Stomach (tissue), 9 donors: ENCODE measurements around the gene MCF2L2. TPM values are rescaled to one million over a fixed set of nuclear protein-coding genes. Genes with fewer than 3 reads are reported as not detected.

Experiments used
- DNase-seq, 2 donors: peaks; one replicate each; pipeline versions ENCODE4 v3.0.0 to v3.0.0-alpha.2; 2013 to 2019
- H3K27ac ChIP-seq, 5 donors: fragments of 200-600 bp in 4 of 5; sonication (generic) in 4 of 5; one replicate each; pipeline ENCODE4 v1.5.1; 2013 to 2019; ENCODE audit warnings: mild to moderate bottlenecking in 1 of 5, moderate library complexity in 1 of 5
- H3K27me3 ChIP-seq, 3 donors: fragments of 200-600 bp; sonication (generic); one replicate each; pipeline ENCODE4 v1.5.1; 2017 to 2019; ENCODE audit warnings: mixed run types in 1 of 3
- H3K36me3 ChIP-seq, 4 donors: fragments of 200-600 bp; sonication (generic); 1 replicate in 3 of 4; 2 replicates in 1 of 4; pipeline ENCODE4 v1.5.1; 2016 to 2019
- H3K4me1 ChIP-seq, 4 donors: fragments of 200-600 bp; sonication (generic); one replicate each; pipeline ENCODE4 v1.5.1; 2016 to 2019
- H3K4me3 ChIP-seq, 4 donors: fragments of 200-600 bp; sonication (generic) in 3 of 4; one replicate each; pipeline ENCODE4 v1.5.1; 2016 to 2019; ENCODE audit warnings: mild to moderate bottlenecking in 1 of 4
- H3K9me3 ChIP-seq, 4 donors: fragments of 200-600 bp; sonication (generic); one replicate each; pipeline ENCODE4 v1.5.1; 2016 to 2019
- EP300 ChIP-seq: sonication (generic); formaldehyde crosslinking; IDR thresholded peaks from one replicate; pipeline ENCODE4 v1.6.1; 2017; ENCODE audit warnings: antibody characterized with exemption
- POLR2A ChIP-seq, 4 donors: fragments of 450-650 bp; IDR thresholded peaks; one replicate each; pipeline ENCODE4 v1.6.1; 2016; ENCODE audit warnings: antibody characterized with exemption in 4 of 4, control low read depth in 2 of 4, mild to moderate bottlenecking in 1 of 4, moderate library complexity in 1 of 4
- POLR2AphosphoS5 ChIP-seq, 3 donors: sonication (generic); formaldehyde crosslinking; IDR thresholded peaks; one replicate each; pipeline ENCODE4 v1.6.1; 2016; ENCODE audit warnings: antibody characterized with exemption in 3 of 3
- WGBS, 5 donors: extraction: QIAGEN DNeasy Blood & Tissue Kit in 3 of 5; methylation state at CpG; one replicate each; pipeline versions ENCODE4 v1.1.5 to v1.1.7; 2013 to 2018; 5-methylcytosine and 5-hydroxymethylcytosine counted together
- intact Hi-C: fragments of 100-400 bp; cut with DNase I; formaldehyde crosslinking; loops from one replicate; pipeline ENCODE4 v1.15.1; 2023; ENCODE audit warnings: low total_unique reads
- polyA plus RNA-seq, 3 donors: library from polyadenylated mRNA; stranded (reverse); fragments of 200-250 nt; gene quantifications; one replicate each; pipeline ENCODE4 v1.2.3, GENCODE V29; 2013
- total RNA-seq, 5 donors: library from RNA; depleted of rRNA; stranded (reverse); fragments of >200 nt; gene quantifications; one replicate each; pipeline versions ENCODE4 v1.1.0 to v1.2.3, GENCODE V29; 2014 to 2016
- TF ChIP-seq, protein P1 (sequence below), 7 experiments: fragments of 450-650 bp in 4 of 7; fragments of 200-600 bp in 3 of 7; sonication (generic) in 3 of 7; IDR thresholded peaks; one replicate each; pipeline ENCODE4 v1.5.1; 2016 to 2019; ENCODE audit warnings: antibody characterized with exemption in 7 of 7, control low read depth in 2 of 7, mild to moderate bottlenecking in 1 of 7
- donor health status: healthy with polysubstance abuse.
- donor health status: Bipolar disorder and iron deficiency.
- donor health status: healthy.

MCF2L2 gene
- total and polyA plus RNA-seq, 8 donors: 0.05 to 2.0 (median 0.22) TPM; not detected in 2

DNA sequence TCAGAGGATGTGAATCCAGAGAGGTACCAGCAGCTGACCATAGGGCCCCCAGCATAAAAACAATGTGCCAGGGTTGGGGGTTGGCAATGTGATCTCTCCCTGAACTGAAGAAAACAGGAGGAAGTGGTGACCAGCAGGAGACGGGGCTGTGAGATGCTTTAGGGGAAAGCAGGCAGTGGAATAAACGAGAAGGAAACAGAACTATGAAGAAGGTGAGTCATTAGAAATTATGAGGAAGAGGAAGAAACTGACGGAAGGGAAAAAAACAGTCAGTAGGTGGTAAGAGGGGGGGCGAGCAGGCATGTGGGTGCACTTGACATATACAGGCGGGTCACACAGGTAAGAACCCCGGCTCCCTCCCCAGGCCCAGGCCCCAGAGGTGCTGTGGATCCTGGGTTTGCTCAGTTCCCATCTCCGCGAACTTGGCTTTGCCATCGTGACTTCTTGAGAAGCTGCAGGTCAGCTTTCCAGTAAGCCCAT is 217.5 kb downstream of the MCF2L2 start:
- peak in 1 of 2 donors; percentile 27 for DNase-seq
- peak overlapping the region; percentile 52 to 81 (median 64) for H3K27ac ChIP-seq
- H3K4me3 ChIP-seq: no peak overlapping the region
- no peaks in the 10 kb centered on the region for H3K36me3 ChIP-seq
- H3K27me3 ChIP-seq: no peaks in the 10 kb centered on the region
- intact Hi-C loops: no loop called here
- TF ChIP-seq, protein P1, sequence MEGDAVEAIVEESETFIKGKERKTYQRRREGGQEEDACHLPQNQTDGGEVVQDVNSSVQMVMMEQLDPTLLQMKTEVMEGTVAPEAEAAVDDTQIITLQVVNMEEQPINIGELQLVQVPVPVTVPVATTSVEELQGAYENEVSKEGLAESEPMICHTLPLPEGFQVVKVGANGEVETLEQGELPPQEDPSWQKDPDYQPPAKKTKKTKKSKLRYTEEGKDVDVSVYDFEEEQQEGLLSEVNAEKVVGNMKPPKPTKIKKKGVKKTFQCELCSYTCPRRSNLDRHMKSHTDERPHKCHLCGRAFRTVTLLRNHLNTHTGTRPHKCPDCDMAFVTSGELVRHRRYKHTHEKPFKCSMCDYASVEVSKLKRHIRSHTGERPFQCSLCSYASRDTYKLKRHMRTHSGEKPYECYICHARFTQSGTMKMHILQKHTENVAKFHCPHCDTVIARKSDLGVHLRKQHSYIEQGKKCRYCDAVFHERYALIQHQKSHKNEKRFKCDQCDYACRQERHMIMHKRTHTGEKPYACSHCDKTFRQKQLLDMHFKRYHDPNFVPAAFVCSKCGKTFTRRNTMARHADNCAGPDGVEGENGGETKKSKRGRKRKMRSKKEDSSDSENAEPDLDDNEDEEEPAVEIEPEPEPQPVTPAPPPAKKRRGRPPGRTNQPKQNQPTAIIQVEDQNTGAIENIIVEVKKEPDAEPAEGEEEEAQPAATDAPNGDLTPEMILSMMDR (IDR thresholded peaks at IDR 0.05): no peak
- no peak for TF ChIP-seq POLR2A (IDR thresholded peaks at IDR 0.05)
- TF ChIP-seq POLR2AphosphoS5 (IDR thresholded peaks at IDR 0.05): peak in 1 of 3 donors; percentile 10
- no peak for TF ChIP-seq EP300
- H3K9me3 ChIP-seq: no peaks in the 10 kb centered on the region
- WGBS, 5 donors: 54 to 72% (median 66%) methylated on average over 9 of the region's 9 CpGs
- H3K4me1 ChIP-seq: peaks cover 0 to 11% (median 0%) of the 10 kb centered on the region in 4 donors

DNA sequence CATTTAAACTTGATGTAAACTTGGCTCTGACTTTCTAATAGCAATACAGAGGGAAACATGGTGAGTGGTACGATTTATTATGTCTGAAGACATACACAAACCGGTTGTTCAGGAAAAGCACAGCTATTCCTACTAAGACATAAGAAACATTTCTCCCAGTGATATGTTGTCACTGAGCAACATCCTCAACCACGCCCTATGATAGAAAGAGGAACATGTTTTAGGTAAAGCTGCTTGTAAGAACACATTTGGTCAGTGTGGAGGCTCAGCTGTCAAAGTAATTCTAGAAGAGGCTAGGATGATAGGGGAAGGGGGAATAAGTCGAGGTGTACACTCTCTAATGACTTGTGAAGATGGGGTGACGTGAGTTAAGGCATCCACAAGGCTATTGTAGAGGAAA is 218.1 kb downstream of the MCF2L2 start:
- H3K36me3 ChIP-seq: no peaks in the 10 kb centered on the region
- H3K27ac ChIP-seq: peak overlapping the region; percentile 52 to 81 (median 64)
- H3K4me1 ChIP-seq: peaks cover 0 to 11% (median 0%) of the 10 kb centered on the region in 4 donors
- WGBS, 5 donors: 70 to 78% (median 72%) methylated on average over 5 of the region's 5 CpGs
- no peaks in the 10 kb centered on the region for H3K9me3 ChIP-seq
- DNase-seq: no peak
- intact Hi-C loops: no loop called here
- TF ChIP-seq POLR2AphosphoS5 (IDR thresholded peaks at IDR 0.05) (no peak), POLR2A (IDR thresholded peaks at IDR 0.05) (no peak), EP300 (no peak)
- TF ChIP-seq, protein P1 (IDR thresholded peaks at IDR 0.05): no peak
- H3K27me3 ChIP-seq: no peaks in the 10 kb centered on the region
- H3K4me3 ChIP-seq: no peak overlapping the region

- TF ChIP-seq EP300: no peak
- TF ChIP-seq POLR2A (IDR thresholded peaks at IDR 0.05): no peak
- TF ChIP-seq, protein P1 (IDR thresholded peaks at IDR 0.05): no peak
- TF ChIP-seq POLR2AphosphoS5 (IDR thresholded peaks at IDR 0.05): no peak
- 77 to 93% (median 91%) methylated on average over 2 of the region's 2 CpGs for WGBS, 5 donors
- intact Hi-C loops: no loop called here
- no peak for DNase-seq
- H3K9me3 ChIP-seq: peaks cover 0 to 6% (median 2%) of the 10 kb centered on the region in 4 donors
- no peak overlapping the region for H3K27ac ChIP-seq
- no peaks in the 10 kb centered on the region for H3K36me3 ChIP-seq
- H3K27me3 ChIP-seq: no peaks in the 10 kb centered on the region
- H3K4me3 ChIP-seq: no peak overlapping the region
- peaks cover 0 to 11% (median 0%) of the 10 kb centered on the region in 4 donors for H3K4me1 ChIP-seq
Observed at GRCh38 chr3:183208800-183209199, 219.6 kb downstream of the MCF2L2 start.

- Histone ChIP-seq H3K27me3 (no peaks in the 10 kb centered on the region), H3K4me1 (peaks cover 0 to 11% (median 0%) of the 10 kb centered on the region in 4 donors), H3K9me3 (peaks cover 0 to 12% (median 3%) of the 10 kb centered on the region in 4 donors), H3K36me3 (no peaks in the 10 kb centered on the region), H3K4me3 (no peak overlapping the region), H3K27ac (no peak overlapping the region)
- WGBS, 5 donors: 62 to 81% (median 73%) methylated on average over 2 of the region's 2 CpGs
- DNase-seq: no peak
- intact Hi-C loops: no loop called here
- TF ChIP-seq EP300 (no peak), POLR2AphosphoS5 (IDR thresholded peaks at IDR 0.05) (no peak), POLR2A (IDR thresholded peaks at IDR 0.05) (no peak)
- TF ChIP-seq, protein P1 (IDR thresholded peaks at IDR 0.05): no peak
Observed at GRCh38 chr3:183208260-183208659, 220.2 kb downstream of the MCF2L2 start.
